ENCODE measurements around the gene SMIM31.

DNA sequence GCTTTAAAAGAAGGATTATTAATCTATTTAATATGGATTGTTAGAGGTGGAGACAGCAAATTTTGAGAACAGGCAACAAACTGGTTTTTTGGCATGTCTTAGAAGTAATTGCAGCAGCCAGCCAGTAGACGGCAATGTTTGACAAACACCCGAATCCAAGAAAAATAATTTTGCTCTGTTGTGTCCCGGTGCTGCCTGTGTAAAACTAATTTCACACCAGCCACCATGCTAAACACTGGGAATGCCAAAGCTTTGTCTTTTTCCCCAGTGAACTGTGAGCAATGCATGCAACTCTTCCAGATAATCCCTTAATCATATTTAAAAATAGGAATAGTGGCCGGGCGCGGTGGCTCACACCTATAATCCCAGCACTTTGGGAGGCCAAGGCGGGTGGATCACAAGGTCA lies 25.9 kb downstream of the SMIM31 start:
- TF ChIP-seq POLR2A (IDR thresholded peaks at IDR 0.05) = no peak
- TF ChIP-seq, protein P1, sequence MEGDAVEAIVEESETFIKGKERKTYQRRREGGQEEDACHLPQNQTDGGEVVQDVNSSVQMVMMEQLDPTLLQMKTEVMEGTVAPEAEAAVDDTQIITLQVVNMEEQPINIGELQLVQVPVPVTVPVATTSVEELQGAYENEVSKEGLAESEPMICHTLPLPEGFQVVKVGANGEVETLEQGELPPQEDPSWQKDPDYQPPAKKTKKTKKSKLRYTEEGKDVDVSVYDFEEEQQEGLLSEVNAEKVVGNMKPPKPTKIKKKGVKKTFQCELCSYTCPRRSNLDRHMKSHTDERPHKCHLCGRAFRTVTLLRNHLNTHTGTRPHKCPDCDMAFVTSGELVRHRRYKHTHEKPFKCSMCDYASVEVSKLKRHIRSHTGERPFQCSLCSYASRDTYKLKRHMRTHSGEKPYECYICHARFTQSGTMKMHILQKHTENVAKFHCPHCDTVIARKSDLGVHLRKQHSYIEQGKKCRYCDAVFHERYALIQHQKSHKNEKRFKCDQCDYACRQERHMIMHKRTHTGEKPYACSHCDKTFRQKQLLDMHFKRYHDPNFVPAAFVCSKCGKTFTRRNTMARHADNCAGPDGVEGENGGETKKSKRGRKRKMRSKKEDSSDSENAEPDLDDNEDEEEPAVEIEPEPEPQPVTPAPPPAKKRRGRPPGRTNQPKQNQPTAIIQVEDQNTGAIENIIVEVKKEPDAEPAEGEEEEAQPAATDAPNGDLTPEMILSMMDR (IDR thresholded peaks at IDR 0.05) = peak in 5 of 6 experiments; percentile 44 to 77 (median 51)
